Left hindlimb (tissue), 1 donor: ENCODE results near the gene RALGPS1.

Source experiments
- DNase-seq: peaks from one replicate; pipeline ENCODE4 v3.0.0-alpha.2; 2018

Gene RALGPS1

DNA sequence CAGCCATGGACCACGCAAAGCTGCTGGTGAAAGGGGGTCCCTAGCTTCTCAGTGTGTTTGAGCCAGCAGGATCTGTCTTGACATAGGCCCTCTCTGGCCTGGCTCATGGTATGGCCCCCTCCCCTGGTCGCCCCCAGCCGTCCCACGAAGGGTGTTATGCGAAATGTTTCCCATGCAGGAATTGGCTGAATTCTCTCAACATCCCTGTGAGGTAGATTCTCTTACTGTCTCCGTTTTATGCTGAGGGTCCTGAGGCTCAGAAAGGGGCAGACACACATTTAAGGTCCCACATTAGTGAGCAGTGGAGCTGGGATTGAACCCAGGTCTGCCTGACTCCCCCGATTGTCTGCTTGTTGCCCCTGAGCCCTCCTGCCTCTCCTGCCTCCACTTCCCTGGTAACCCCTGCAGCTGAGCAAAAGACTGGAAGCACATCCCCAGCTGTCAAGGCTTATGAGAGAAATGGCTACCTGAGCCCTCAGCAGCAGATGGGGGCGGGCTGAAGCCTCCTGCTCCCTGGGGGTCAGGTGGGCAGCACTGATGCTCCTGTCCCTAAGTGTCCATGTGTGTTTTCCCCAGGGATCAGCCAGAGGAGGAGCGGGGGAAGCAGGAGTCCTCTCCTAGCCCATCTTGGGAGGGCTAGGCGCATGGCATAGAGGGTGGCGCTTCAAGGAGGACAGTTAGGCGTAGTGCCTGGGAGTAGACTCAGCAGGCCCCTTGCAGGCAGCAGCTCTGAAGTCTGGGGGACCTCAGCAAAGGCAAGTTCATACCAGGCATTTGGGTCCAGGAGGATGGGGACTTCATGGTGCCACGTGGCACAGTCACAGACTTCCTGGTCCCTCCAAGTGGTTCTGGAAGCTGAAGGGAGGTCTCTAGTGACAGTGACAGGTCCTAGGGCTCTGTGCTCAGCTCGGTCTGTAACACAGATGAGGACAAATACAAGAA, 301.0 kb downstream of the RALGPS1 start:
- peak; percentile 21 for DNase-seq

GRCh38 chr9:127216210-127216887, 301.8 kb downstream of the RALGPS1 start:
- DNase-seq: no peak

- DNase-seq: peak; percentile 15
Observed at GRCh38 chr9:127216888-127217217, 302.3 kb downstream of the RALGPS1 start.

DNA sequence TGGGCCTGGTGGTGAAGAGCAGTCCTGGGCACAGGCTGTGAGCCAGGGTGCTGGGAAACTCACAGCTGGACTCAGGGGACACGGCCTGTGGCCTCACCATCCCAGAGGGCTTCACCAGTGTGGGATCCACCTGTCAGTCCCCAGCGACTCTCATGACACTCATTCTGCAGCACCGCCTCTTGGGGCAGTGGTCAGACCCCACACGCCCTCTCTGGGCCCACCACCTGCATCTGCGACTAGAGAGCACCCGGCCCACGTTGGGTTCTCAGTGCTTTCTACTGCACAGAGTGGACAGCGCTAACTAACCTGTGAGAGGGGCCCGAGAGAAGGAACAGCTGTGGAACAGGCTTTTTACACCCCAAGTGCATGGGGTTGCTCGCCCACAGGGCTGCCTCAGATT, 304.2 kb downstream of the RALGPS1 start:
- peak; percentile 17 for DNase-seq

DNA sequence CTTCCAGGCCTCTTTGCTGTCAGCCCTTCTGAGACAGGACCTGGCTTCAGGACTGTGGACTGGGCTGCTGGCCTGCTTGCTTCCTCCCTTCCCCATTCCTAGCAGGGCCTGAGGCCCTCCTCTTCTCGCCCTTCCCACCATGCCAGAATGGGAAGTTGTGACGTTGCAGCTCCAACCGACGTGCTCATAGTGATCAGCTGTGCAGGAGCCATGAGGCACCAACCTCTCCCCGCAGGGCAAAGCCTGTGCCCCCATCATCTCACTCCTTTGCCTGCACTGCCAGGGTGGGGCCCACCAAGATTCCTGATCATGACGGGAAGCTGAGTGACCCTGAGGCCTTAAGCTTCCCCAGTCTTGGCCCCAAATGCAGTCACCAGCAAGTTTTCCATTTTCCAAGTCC, 304.9 kb downstream of the RALGPS1 start:
- DNase-seq: peak; percentile 29

- DNase-seq: no peak
Observed at GRCh38 chr9:127221695-127222094, 307.1 kb downstream of the RALGPS1 start.

GRCh38 chr9:127222388-127223095, 308.0 kb downstream of the RALGPS1 start:
- no peak for DNase-seq

- DNase-seq: no peak
Observed at GRCh38 chr9:127223266-127223665, 308.7 kb downstream of the RALGPS1 start.

DNA sequence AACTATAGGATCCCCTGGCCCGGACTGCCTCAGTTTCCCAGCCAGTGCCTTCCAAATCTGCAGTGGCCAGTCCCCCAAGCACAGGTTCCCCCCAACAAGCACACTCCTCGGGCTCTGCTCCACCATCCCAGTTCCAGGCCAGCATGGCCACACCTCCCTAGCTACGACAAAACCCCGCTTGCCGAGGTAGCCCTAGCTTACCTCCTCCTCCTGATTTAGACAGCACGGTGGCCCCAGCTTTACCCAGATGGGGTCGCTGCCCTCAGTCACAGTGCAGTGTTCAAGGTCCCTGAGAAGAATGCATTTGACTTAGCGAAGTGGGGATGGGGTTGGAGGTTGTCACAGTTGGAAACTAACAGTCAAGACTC, 309.2 kb downstream of the RALGPS1 start:
- no peak for DNase-seq

GRCh38 chr9:127224178-127224882, 309.7 kb downstream of the RALGPS1 start:
- DNase-seq: peak; percentile 92

- peak; percentile 99 for DNase-seq
Observed at GRCh38 chr9:127224883-127225739, 310.5 kb downstream of the RALGPS1 start.

GRCh38 chr9:127225801-127226625, 311.4 kb downstream of the RALGPS1 start:
- DNase-seq: no peak

DNA sequence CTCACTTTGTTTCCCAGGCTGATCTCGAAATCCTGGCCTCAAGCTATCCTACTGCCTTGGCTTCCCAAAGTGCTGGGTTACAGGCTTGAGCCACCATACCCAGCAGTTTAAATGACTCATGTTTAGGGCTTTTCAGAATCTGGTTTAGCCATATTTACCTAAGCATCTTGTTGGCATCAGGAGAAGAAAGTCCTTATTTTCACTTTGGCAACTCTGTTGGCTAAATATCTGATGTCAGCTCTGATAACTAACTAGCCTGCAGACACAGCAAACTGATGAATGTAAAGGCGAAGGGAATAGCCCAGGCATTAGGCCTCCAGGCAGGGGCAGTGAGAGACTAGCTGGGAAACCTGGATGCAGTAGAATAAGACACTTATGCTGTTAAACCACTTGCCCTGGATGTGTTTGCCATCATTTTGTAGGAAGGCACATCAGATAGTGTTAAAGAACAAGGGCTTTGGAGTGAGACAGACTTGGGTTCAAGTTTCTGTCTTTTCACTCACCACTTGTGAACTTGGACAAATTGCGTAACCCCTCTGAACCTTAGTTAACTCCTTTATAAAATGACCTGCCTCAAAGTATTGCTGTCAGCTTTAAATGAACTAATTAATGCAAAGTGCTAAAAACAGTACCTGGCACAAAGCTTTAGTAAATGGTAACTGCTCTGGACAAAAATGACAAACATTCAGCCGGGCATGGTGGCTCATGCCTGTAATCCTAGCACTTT, 315.3 kb downstream of the RALGPS1 start:
- no peak for DNase-seq

- DNase-seq: no peak
Observed at GRCh38 chr9:127231666-127232065, 317.1 kb downstream of the RALGPS1 start.

DNA sequence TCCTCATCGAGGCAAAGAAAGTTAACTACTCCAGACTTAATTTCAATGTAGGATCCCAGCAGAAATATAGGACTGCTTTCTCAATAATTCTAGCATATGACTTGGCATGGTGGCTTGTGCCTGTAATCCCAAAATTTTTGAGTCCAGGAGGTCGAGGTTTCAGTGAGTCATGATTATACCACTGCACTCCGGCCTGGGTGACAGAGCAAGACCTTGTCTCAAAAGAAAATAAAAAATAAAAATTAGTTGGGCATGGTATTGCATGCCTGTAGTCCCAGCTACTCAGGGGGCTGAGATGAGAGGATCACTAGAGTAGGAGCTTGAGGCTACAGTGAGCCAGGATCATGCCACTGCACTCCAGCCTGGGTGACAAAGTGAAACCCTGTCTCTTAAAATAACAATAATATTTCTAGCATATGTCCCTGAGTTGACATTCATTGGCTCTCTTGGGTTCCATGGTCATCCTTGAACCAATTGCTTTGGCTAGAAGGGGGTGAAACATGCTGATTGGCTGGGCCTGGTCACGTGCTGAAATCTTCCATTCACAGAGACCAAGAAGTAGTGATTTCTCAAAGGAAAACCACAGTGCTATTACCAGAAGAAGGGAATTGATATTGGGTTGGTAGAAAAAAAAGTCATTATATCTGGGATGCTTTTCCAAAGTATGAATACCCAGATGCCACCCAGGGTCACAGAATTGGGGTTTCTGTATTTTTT, 318.4 kb downstream of the RALGPS1 start:
- DNase-seq: no peak

GRCh38 chr9:127233550-127233949, 319.0 kb downstream of the RALGPS1 start:
- DNase-seq: no peak

DNA sequence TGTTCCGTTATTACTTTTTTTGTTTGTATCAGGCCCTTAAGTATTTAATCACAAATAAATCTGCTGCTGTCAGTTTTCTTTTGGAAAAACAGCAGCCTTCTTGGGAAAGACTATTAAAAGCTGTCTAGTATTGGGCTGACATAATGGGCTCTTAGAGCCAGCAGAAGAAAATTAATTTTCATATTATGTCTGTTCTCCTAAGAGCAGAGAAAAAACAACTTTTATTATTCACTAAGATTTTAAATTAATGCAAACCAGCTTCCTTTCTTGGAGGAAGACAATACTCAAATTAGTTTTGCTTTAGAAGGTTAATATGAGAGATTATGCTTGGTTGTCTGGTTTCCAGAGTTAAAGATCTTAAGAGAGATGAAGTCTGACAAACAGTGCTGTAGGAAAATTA, 319.4 kb downstream of the RALGPS1 start:
- no peak for DNase-seq

DNA sequence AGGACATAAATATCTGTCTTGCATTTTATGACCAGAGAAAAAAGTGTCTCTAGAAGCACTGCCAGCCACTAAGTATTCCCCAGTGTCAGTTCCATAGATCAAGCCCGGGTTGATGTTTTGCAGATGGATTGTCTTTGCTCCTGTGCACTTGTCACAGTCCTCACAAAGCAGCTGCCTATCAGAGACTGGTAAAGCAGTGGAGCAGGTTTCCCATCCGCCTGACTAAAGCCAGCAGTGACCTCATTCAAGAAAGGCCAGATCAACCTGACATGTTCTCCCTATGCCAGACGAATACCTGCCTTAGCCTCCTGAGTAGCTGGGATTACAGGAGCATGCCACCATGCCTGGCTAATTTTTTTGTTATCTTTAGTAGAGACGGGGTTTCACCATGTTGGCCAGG, 323.2 kb downstream of the RALGPS1 start:
- DNase-seq: no peak

DNA sequence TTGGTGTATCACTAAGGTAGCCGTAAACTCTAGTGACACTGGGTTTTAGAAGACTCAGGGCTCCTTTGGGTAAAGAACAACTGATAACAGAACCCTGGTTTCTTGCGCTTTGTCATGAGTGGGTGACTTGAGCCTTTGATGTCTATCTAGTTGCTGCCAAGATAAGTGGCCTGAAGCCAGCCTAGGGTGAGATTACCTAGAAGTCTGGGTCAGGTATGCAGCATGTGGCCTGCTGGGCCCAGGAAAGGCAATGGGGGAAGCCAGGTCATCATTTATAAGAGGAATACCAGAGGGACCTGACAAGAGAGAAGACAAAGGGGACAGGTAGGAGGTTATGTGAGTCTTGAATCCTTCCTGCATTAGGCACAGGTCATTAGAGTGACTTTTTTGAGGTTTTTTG, 326.8 kb downstream of the RALGPS1 start:
- DNase-seq: no peak
